Naive thymus-derived CD4-positive, alpha-beta T cell (primary cell): ENCODE measurements around the gene MBP. TPM values are rescaled to one million over a fixed set of nuclear protein-coding genes. Genes with fewer than 3 reads are reported as not detected.

Experiments
- ATAC-seq: fragments of 150-1000 bp; cut with Tn5 transposase; 2 replicates; pipeline ENCODE4 v1.10.0; 2021; ENCODE audit warnings: mild to moderate bottlenecking, moderate library complexity
- CTCF ChIA-PET: fragments of 350-600 bp; sonication (Branson Sonifier 250); formaldehyde crosslinking; loops from one replicate; lab custom pipeline; 2021; ENCODE audit warnings: antibody characterized with exemption; lab: Charles Lee
- POLR2A ChIA-PET: fragments of 350-600 bp; sonication (Branson Sonifier 250); formaldehyde crosslinking; loops from one replicate; lab custom pipeline; 2021; ENCODE audit warnings: antibody characterized with exemption, inconsistent platforms; lab: Charles Lee
- DNase-seq, 9 donors: peaks; one replicate each; pipeline versions ENCODE4 v3.0.0 to v3.0.0-alpha.2; 2020 to 2022; ENCODE audit warnings: mixed read lengths in 1 of 9
- H3K27ac ChIP-seq: one replicate; pipeline ENCODE4 v1.7.0; 2013; ENCODE audit warnings: mild to moderate bottlenecking, low read depth, low read length, moderate library complexity
- H3K27me3 ChIP-seq, 2 donors: one replicate each; pipeline ENCODE4 v1.7.0; 2013; ENCODE audit warnings: low read length in 2 of 2, mild to moderate bottlenecking in 2 of 2, moderate library complexity in 2 of 2; ENCODE audit not compliant: control insufficient read depth in 2 of 2, insufficient read depth in 2 of 2
- H3K36me3 ChIP-seq, 3 experiments: 1 replicate in 2 of 3; 2 replicates in 1 of 3; pipeline ENCODE4 v1.7.0; 2013; ENCODE audit warnings: low read length in 3 of 3, mild to moderate bottlenecking in 3 of 3, moderate library complexity in 1 of 3; ENCODE audit not compliant: insufficient read depth in 3 of 3, control insufficient read depth in 2 of 3
- H3K4me1 ChIP-seq, 2 donors: one replicate each; pipeline ENCODE4 v1.7.0; 2013; ENCODE audit warnings: low read length in 2 of 2, mild to moderate bottlenecking in 2 of 2, moderate library complexity in 1 of 2; ENCODE audit not compliant: control insufficient read depth in 2 of 2, insufficient read depth in 2 of 2
- H3K4me3 ChIP-seq: 2 replicates; pipeline ENCODE4 v1.7.0; 2013; ENCODE audit warnings: mild to moderate bottlenecking, low read length
- H3K9me3 ChIP-seq, 3 experiments: 1 replicate in 2 of 3; 2 replicates in 1 of 3; pipeline ENCODE4 v1.7.0; 2013; ENCODE audit warnings: low read length in 3 of 3; ENCODE audit not compliant: control insufficient read depth in 2 of 3
- H3K27ac Mint-ChIP-seq, 9 donors: one replicate each; pipeline ENCODE4 v1.8.0; 2020 to 2022; ENCODE audit warnings: mixed read lengths in 9 of 9, mild to moderate bottlenecking in 8 of 9, moderate library complexity in 5 of 9, inconsistent platforms in 2 of 9
- H3K27me3 Mint-ChIP-seq, 5 donors: one replicate each; pipeline ENCODE4 v1.8.0; 2021 to 2022; ENCODE audit warnings: mixed read lengths in 5 of 5, mild to moderate bottlenecking in 1 of 5
- H3K36me3 Mint-ChIP-seq, 5 donors: one replicate each; pipeline ENCODE4 v1.8.0; 2020 to 2022; ENCODE audit warnings: mixed read lengths in 5 of 5, mild to moderate bottlenecking in 3 of 5, inconsistent platforms in 1 of 5
- H3K4me1 Mint-ChIP-seq, 7 donors: one replicate each; pipeline ENCODE4 v1.8.0; 2020 to 2022; ENCODE audit warnings: mixed read lengths in 7 of 7, mild to moderate bottlenecking in 3 of 7, inconsistent platforms in 1 of 7
- H3K4me3 Mint-ChIP-seq, 10 donors: one replicate each; pipeline ENCODE4 v1.8.0; 2020 to 2022; ENCODE audit warnings: mild to moderate bottlenecking in 10 of 10, mixed read lengths in 10 of 10, moderate library complexity in 6 of 10, inconsistent platforms in 2 of 10
- H3K9me3 Mint-ChIP-seq, 11 donors: one replicate each; pipeline ENCODE4 v1.8.0; 2020 to 2022; ENCODE audit warnings: mixed read lengths in 11 of 11, mild to moderate bottlenecking in 4 of 11, inconsistent platforms in 1 of 11, moderate library complexity in 1 of 11
- intact Hi-C, 2 donors: fragments of 100-400 bp; cut with micrococcal nuclease; formaldehyde crosslinking; loops; one replicate each; pipeline ENCODE4 v1.15.1; 2023
- polyA plus RNA-seq, 2 donors: library from polyadenylated mRNA; unstranded; fragments of 300-500 nt; fragmentation: Illumina TruSeq; gene quantifications; one replicate each; pipeline ENCODE4 v1.2.3, GENCODE V29; 2021
- total RNA-seq, 6 experiments: library from RNA in 5 of 6; stranded (reverse) in 5 of 6; gene quantifications; 1 replicate in 5 of 6; 2 replicates in 1 of 6; pipeline ENCODE4 v1.2.3 and lab custom pipeline; 2021 to 2026

MBP gene
- total and polyA plus RNA-seq, 7 experiments from 2014 or later: 88.3 to 152 (median 107) TPM

DNA sequence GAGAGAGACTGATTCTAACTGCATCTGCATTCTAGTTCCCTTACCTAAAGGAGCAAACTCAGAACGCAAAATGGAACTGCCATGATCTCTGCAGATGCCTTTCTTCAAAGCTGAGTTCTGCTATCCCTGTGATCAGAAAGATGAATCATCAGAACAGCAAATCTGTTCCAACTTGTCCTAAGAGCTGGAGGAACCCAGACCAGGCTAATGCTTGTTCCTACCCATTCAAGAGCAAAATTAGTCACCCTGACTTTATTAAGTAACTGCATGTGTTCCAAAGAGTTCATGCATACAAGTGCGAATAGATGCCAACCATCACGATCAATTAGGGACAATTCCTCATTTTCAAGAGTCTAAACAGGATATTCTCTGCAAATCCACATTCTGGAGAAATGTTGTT is 46.5 kb downstream of the MBP start:
- Mint-ChIP-seq H3K4me1 (peaks cover 46 to 84% (median 80%) of the 10 kb centered on the region in 7 donors), H3K36me3 (peaks cover 0 to 46% (median 35%) of the 10 kb centered on the region in 5 donors), H3K27ac (peak overlapping the region in 5 of 9 donors; percentile 18 to 77 (median 55)), H3K9me3 (no peaks in the 10 kb centered on the region), H3K27me3 (no peaks in the 10 kb centered on the region), H3K4me3 (peak overlapping the region in 1 of 10 donors; percentile 14)
- intact Hi-C loops: loop anchor here in 1 of 2 donors (2.0 kb wide), 1 partner anchor 15 kb away; no protein-coding TSS in a partner anchor
- Histone ChIP-seq H3K27ac (no peak overlapping the region), H3K36me3 (peaks cover 2 to 22% (median 7%) of the 10 kb centered on the region in 3 experiments), H3K4me1 (peaks cover 36 to 45% of the 10 kb centered on the region in 2 donors), H3K27me3 (no peaks in the 10 kb centered on the region), H3K4me3 (no peak overlapping the region), H3K9me3 (no peaks in the 10 kb centered on the region)
- no peak for DNase-seq
- ChIA-PET CTCF (no interaction called here), POLR2A (interaction anchor here (1.1 to 1.5 kb wide), 2 partner anchors 16 to 19 kb away, joined by 4 to 5 read pairs; no protein-coding TSS in a partner anchor)
- no peak for ATAC-seq

- intact Hi-C loops: no loop called here
- Mint-ChIP-seq H3K4me3 (peak overlapping the region in 5 of 10 donors; percentile 1 to 53 (median 37)), H3K9me3 (no peaks in the 10 kb centered on the region), H3K36me3 (peaks cover 0 to 43% (median 30%) of the 10 kb centered on the region in 5 donors), H3K4me1 (peaks cover 40 to 83% (median 79%) of the 10 kb centered on the region in 7 donors), H3K27me3 (no peaks in the 10 kb centered on the region), H3K27ac (peak overlapping the region in 8 of 9 donors; percentile 29 to 84 (median 73))
- no peak overlapping the region for H3K27ac ChIP-seq
- H3K4me3 ChIP-seq: no peak overlapping the region
- H3K4me1 ChIP-seq: peaks cover 34 to 46% of the 10 kb centered on the region in 2 donors
- no peak for DNase-seq
- no peaks in the 10 kb centered on the region for H3K27me3 ChIP-seq
- ATAC-seq: no peak
- H3K9me3 ChIP-seq: no peaks in the 10 kb centered on the region
- H3K36me3 ChIP-seq: peaks cover 2 to 12% (median 3%) of the 10 kb centered on the region in 3 experiments
- ChIA-PET CTCF (interaction anchor here (2.5 kb wide), 1 partner anchor 28 kb away, joined by 7 read pairs; no protein-coding TSS in a partner anchor), POLR2A (interaction anchor here (1.3 kb wide), 1 partner anchor 10 kb away, joined by 3 read pairs; no protein-coding TSS in a partner anchor)
Observed at GRCh38 chr18:77084688-77085035, 47.9 kb downstream of the MBP start.

GRCh38 chr18:77082316-77082955 is 50.1 kb downstream of the MBP start:
- Histone ChIP-seq H3K27me3 (no peaks in the 10 kb centered on the region), H3K4me3 (no peak overlapping the region), H3K27ac (no peak overlapping the region), H3K36me3 (peaks cover 2 to 17% (median 3%) of the 10 kb centered on the region in 3 experiments), H3K9me3 (no peaks in the 10 kb centered on the region), H3K4me1 (peaks cover 34 to 47% of the 10 kb centered on the region in 2 donors)
- ATAC-seq (no peak), DNase-seq (no peak)
- intact Hi-C loops: no loop called here
- Mint-ChIP-seq H3K27me3 (no peaks in the 10 kb centered on the region), H3K4me3 (no peak overlapping the region), H3K36me3 (peaks cover 0 to 42% (median 28%) of the 10 kb centered on the region in 5 donors), H3K9me3 (no peaks in the 10 kb centered on the region), H3K27ac (peak overlapping the region in 2 of 9 donors; percentile 8 to 12), H3K4me1 (peaks cover 39 to 95% (median 84%) of the 10 kb centered on the region in 7 donors)
- CTCF ChIA-PET: interaction anchor here (2.5 kb wide), 1 partner anchor 26 kb away, joined by 7 read pairs; no protein-coding TSS in a partner anchor
- POLR2A ChIA-PET: interaction anchor here (0.6 kb wide), 1 partner anchor 520 kb away, joined by 3 read pairs; no protein-coding TSS in a partner anchor

DNA sequence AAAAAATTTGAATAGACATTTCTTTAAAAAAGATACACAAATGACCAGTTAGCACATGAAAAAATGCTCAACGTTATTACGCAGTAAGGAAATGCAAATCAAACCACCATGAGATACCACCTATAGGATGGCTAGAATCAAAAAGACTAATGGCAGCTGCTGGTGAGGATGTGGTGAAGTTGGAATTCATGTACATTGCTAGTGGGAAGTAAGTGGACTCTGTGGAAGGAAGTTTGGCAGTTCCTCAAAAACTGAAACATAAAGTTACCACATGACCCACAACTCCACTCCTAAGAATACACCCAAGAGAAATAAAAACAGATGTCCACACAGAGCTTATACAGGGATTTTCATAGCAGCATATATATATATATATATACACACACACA is 51.2 kb downstream of the MBP start:
- Mint-ChIP-seq H3K27me3 (no peaks in the 10 kb centered on the region), H3K36me3 (peaks cover 0 to 40% (median 28%) of the 10 kb centered on the region in 5 donors), H3K4me1 (peaks cover 34 to 94% (median 85%) of the 10 kb centered on the region in 7 donors), H3K27ac (peak overlapping the region in 6 of 9 donors; percentile 12 to 76 (median 51)), H3K4me3 (peak overlapping the region in 2 of 10 donors; percentile 15 to 18), H3K9me3 (no peaks in the 10 kb centered on the region)
- ATAC-seq (peak; percentile 60), DNase-seq (no peak)
- intact Hi-C loops: no loop called here
- Histone ChIP-seq H3K27ac (no peak overlapping the region), H3K4me3 (no peak overlapping the region), H3K36me3 (peaks cover 2 to 16% (median 3%) of the 10 kb centered on the region in 3 experiments), H3K9me3 (no peaks in the 10 kb centered on the region), H3K4me1 (peaks cover 34 to 47% of the 10 kb centered on the region in 2 donors), H3K27me3 (no peaks in the 10 kb centered on the region)
- ChIA-PET POLR2A (no interaction called here), CTCF (no interaction called here)

GRCh38 chr18:77079954-77080682 is 52.5 kb downstream of the MBP start:
- Mint-ChIP-seq H3K9me3 (no peaks in the 10 kb centered on the region), H3K27ac (peak overlapping the region in 8 of 9 donors; percentile 3 to 59 (median 38)), H3K36me3 (peaks cover 0 to 39% (median 19%) of the 10 kb centered on the region in 5 donors), H3K4me3 (peak overlapping the region in 2 of 10 donors; percentile 21 to 25), H3K27me3 (no peaks in the 10 kb centered on the region), H3K4me1 (peaks cover 27 to 94% (median 82%) of the 10 kb centered on the region in 7 donors)
- intact Hi-C loops: loop anchor here in 1 of 2 donors (1.0 kb wide), 1 partner anchor 17 kb away; no protein-coding TSS in a partner anchor
- DNase-seq (no peak), ATAC-seq (peak; percentile 80)
- ChIA-PET CTCF (no interaction called here), POLR2A (interaction anchor here (1.1 kb wide), 1 partner anchor 22 kb away, joined by 4 read pairs; no protein-coding TSS in a partner anchor)
- no peaks in the 10 kb centered on the region for H3K9me3 ChIP-seq
- peaks cover 0 to 12% (median 3%) of the 10 kb centered on the region in 3 experiments for H3K36me3 ChIP-seq
- H3K27me3 ChIP-seq: no peaks in the 10 kb centered on the region
- H3K27ac ChIP-seq: no peak overlapping the region
- no peak overlapping the region for H3K4me3 ChIP-seq
- peaks cover 27 to 53% of the 10 kb centered on the region in 2 donors for H3K4me1 ChIP-seq

DNA sequence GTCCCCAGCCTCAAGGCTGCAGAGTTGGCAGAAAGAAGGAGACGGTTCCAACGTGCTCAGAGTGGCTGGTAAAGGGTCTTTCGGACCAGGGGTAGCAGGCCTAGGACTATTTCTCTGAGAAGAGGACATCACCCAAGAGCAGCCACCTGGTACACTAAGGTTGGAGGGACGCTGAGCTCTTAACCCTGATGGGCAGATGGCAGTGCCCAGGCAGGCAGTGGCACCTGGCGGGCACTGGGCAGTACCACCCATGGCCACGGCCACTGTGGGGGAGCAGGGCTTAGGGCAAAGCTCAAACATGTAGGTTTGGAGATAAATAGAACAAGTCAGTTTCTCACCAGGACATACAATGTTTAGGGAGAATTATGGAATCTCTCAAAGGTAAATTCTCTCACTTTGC is 53.5 kb downstream of the MBP start:
- Mint-ChIP-seq H3K9me3 (no peaks in the 10 kb centered on the region), H3K36me3 (peaks cover 0 to 39% (median 21%) of the 10 kb centered on the region in 5 donors), H3K4me3 (no peak overlapping the region), H3K4me1 (peaks cover 26 to 94% (median 82%) of the 10 kb centered on the region in 7 donors), H3K27me3 (no peaks in the 10 kb centered on the region), H3K27ac (peak overlapping the region in 5 of 9 donors; percentile 52 to 75 (median 62))
- DNase-seq (no peak), ATAC-seq (no peak)
- H3K9me3 ChIP-seq: no peaks in the 10 kb centered on the region
- H3K27ac ChIP-seq: no peak overlapping the region
- peaks cover 24 to 53% of the 10 kb centered on the region in 2 donors for H3K4me1 ChIP-seq
- ChIA-PET POLR2A (no interaction called here), CTCF (no interaction called here)
- peaks cover 0 to 12% (median 3%) of the 10 kb centered on the region in 3 experiments for H3K36me3 ChIP-seq
- no peak overlapping the region for H3K4me3 ChIP-seq
- intact Hi-C loops: no loop called here
- H3K27me3 ChIP-seq: no peaks in the 10 kb centered on the region
